Measurements from ENCODE around the gene RANBP10. TPM values are rescaled to one million over a fixed set of nuclear protein-coding genes. Genes with fewer than 3 reads are reported as not detected.

RANBP10 gene
- total and polyA plus RNA-seq, 2 experiments from 2014 or later: 9.0 to 13.6 TPM

- TF ChIP-seq REST (IDR thresholded peaks at IDR 0.05; ENCODE audit: unreplicated experiment): no peak
- TF ChIP-seq ZNF331 (CRISPR knock-in tag; IDR thresholded peaks at IDR 0.05; ENCODE audit: low read depth): no peak
- no peak for TF ChIP-seq CREB1 (CRISPR knock-in tag; IDR thresholded peaks at IDR 0.05; ENCODE audit: low read depth)
- no peak for TF ChIP-seq ZNF114 (CRISPR knock-in tag; IDR thresholded peaks at IDR 0.05)
- no peak for TF ChIP-seq JUNB (IDR thresholded peaks at IDR 0.05; ENCODE audit: unreplicated experiment)
- TF ChIP-seq EZH2phosphoT487 (IDR thresholded peaks at IDR 0.05; ENCODE audit: unreplicated experiment): no peak
Measured at GRCh38 chr16:67703626-67704025, 102.7 kb downstream of the RANBP10 start (continued).

GRCh38 chr16:67702130-67702529 is 104.2 kb downstream of the RANBP10 start:
- H3K4me2 ChIP-seq: no peak overlapping the region
- no peak overlapping the region for H3K4me3 ChIP-seq
- no peak overlapping the region for H3K4me3 Mint-ChIP-seq
- no peaks in the 10 kb centered on the region for H3K27me3 Mint-ChIP-seq (ENCODE audit: insufficient read depth, low read depth, poor library complexity)
- ATAC-seq (no peak), DNase-seq (ENCODE audit: low spot score) (no peak)
- no peak overlapping the region for H2AFZ ChIP-seq
- H3K9me3 Mint-ChIP-seq: no peaks in the 10 kb centered on the region
- H3K36me3 ChIP-seq (ENCODE audit: insufficient read depth): no peaks in the 10 kb centered on the region
- H3K4me1 ChIP-seq (ENCODE audit: insufficient read depth): no peaks in the 10 kb centered on the region
- H3K27me3 ChIP-seq (ENCODE audit: insufficient read depth): no peaks in the 10 kb centered on the region
- peaks cover 10% of the 10 kb centered on the region; the same call in 1 of the 2 replicates for H4K20me1 ChIP-seq (replicated peaks; ENCODE audit: insufficient read depth)
- no peaks in the 10 kb centered on the region for H3K4me1 Mint-ChIP-seq
- H3K27ac Mint-ChIP-seq: no peak overlapping the region
- peaks cover 76% of the 10 kb centered on the region for H3K79me2 ChIP-seq (replicated peaks; ENCODE audit: insufficient read depth)
- no peaks in the 10 kb centered on the region for H3F3A ChIP-seq (replicated peaks; ENCODE audit: low read depth)
- no peak overlapping the region; the same call in 1 of the 2 replicates for H3K27ac ChIP-seq (ENCODE audit: low read depth)
- peaks cover 6% of the 10 kb centered on the region; the same call in 2 of the 3 replicates for H3K36me3 Mint-ChIP-seq (ENCODE audit: low read depth)
- no peaks in the 10 kb centered on the region for H3K9me2 ChIP-seq (ENCODE audit: insufficient read depth)
- TF ChIP-seq ZNF331 (CRISPR knock-in tag; IDR thresholded peaks at IDR 0.05; ENCODE audit: low read depth): no peak
- TF ChIP-seq STAT1 (IDR thresholded peaks at IDR 0.05; ENCODE audit: unreplicated experiment): no peak
- no peak for TF ChIP-seq REST (IDR thresholded peaks at IDR 0.05; ENCODE audit: unreplicated experiment)
- TF ChIP-seq ZNF462 (CRISPR knock-in tag; IDR thresholded peaks at IDR 0.05): no peak
- TF ChIP-seq EZH2phosphoT487 (IDR thresholded peaks at IDR 0.05; ENCODE audit: unreplicated experiment): no peak
- TF ChIP-seq CTCF (conservative IDR thresholded peaks at IDR 0.05; ENCODE audit: low read depth in 2 of 2): no peak
- no peak for TF ChIP-seq ZNF114 (CRISPR knock-in tag; IDR thresholded peaks at IDR 0.05)
